MM.1S (cell line): ENCODE measurements around the gene EPN2.

ENCODE experiments used
- DNase-seq: peaks from one replicate; pipeline ENCODE4 v3.0.0-alpha.2; 2015
- H2AFZ ChIP-seq: fragments of 300-600 bp; sonication (generic); 2 replicates; pipeline ENCODE4 v1.6.0; 2016; ENCODE audit warnings: antibody characterized with exemption, low read length
- H3F3A ChIP-seq: fragments of 300-600 bp; sonication (generic); 2 replicates; pipeline ENCODE4 v1.6.1; 2016; ENCODE audit warnings: mild to moderate bottlenecking, antibody characterized with exemption, low read length, moderate library complexity, mixed read lengths; ENCODE audit not compliant: insufficient read depth
- H3K27ac ChIP-seq: fragments of 300-600 bp; sonication (generic); 2 replicates; pipeline ENCODE4 v1.5.1; 2016; ENCODE audit warnings: mild to moderate bottlenecking, low read length
- H3K27me3 ChIP-seq: fragments of 300-600 bp; sonication (generic); replicated peaks from 2 replicates; pipeline ENCODE4 v1.6.0; 2016; ENCODE audit warnings: low read length; ENCODE audit not compliant: insufficient read depth
- H3K36me3 ChIP-seq: fragments of 300-600 bp; sonication (generic); replicated peaks from 2 replicates; pipeline ENCODE4 v1.6.1; 2016; ENCODE audit warnings: mild to moderate bottlenecking, low read length, mixed read lengths; ENCODE audit not compliant: insufficient read depth
- H3K4me1 ChIP-seq: fragments of 300-600 bp; sonication (generic); 2 replicates; pipeline ENCODE4 v1.6.1; 2016; ENCODE audit warnings: low read length, mixed read lengths
- H3K4me2 ChIP-seq: fragments of 300-600 bp; sonication (generic); 2 replicates; pipeline ENCODE4 v1.6.0; 2016; ENCODE audit warnings: low read depth, low read length
- H3K4me3 ChIP-seq: fragments of 300-600 bp; sonication (generic); 2 replicates; pipeline ENCODE4 v1.5.1; 2016; ENCODE audit warnings: low read length, mixed read lengths
- H3K79me2 ChIP-seq: fragments of 300-600 bp; sonication (generic); 2 replicates; pipeline ENCODE4 v1.6.1; 2016; ENCODE audit warnings: mixed run types, low read length, mixed read lengths
- H3K9ac ChIP-seq: fragments of 300-600 bp; sonication (generic); 2 replicates; pipeline ENCODE4 v1.6.1; 2016; ENCODE audit warnings: low read length, mixed read lengths
- H3K9me2 ChIP-seq: fragments of 300-600 bp; sonication (generic); replicated peaks from 2 replicates; pipeline ENCODE4 v1.6.1; 2016; ENCODE audit warnings: mild to moderate bottlenecking, low read length, mixed read lengths; ENCODE audit not compliant: insufficient read depth
- H3K9me3 ChIP-seq: fragments of 300-600 bp; sonication (generic); replicated peaks from 2 replicates; pipeline ENCODE4 v1.6.1; 2016; ENCODE audit warnings: mild to moderate bottlenecking, low read length, mixed read lengths; ENCODE audit not compliant: insufficient read depth
- H4K20me1 ChIP-seq: fragments of 300-600 bp; sonication (generic); 2 replicates; pipeline ENCODE4 v1.6.1; 2016; ENCODE audit warnings: mild to moderate bottlenecking, low read length, moderate library complexity, mixed read lengths; ENCODE audit not compliant: insufficient read depth
- CTCF ChIP-seq: fragments of 300-600 bp; sonication (generic); IDR thresholded peaks from 2 replicates; pipeline ENCODE4 v1.5.1; 2016; ENCODE audit warnings: antibody characterized with exemption, low read length, mixed read lengths
- EZH2 ChIP-seq: fragments of 300-600 bp; sonication (generic); optimal IDR thresholded peaks from 2 replicates; pipeline ENCODE3; 2017; ENCODE audit warnings: low read depth, mild to moderate bottlenecking, antibody characterized with exemption, low read length, mixed read lengths
- EZH2phosphoT487 ChIP-seq: fragments of 300-600 bp; sonication (generic); IDR thresholded peaks from 2 replicates; pipeline ENCODE4 v1.6.1; 2018; ENCODE audit warnings: antibody characterized with exemption, low read length

EPN2 gene

GRCh38 chr17:19269641-19270040 is 32.5 kb downstream of the EPN2 start:
- H3K9me3 ChIP-seq = no peaks in the 10 kb centered on the region
- H3K79me2 ChIP-seq = 0 out of 2 replicates have a peak, but pooled peaks cover 5% of the 10 kb centered on the region
- no peak for TF ChIP-seq CTCF
- TF ChIP-seq EZH2phosphoT487 = no peak
- TF ChIP-seq EZH2 = no peak
- H3K4me2 ChIP-seq = no peak overlapping the region
- no peak overlapping the region for H2AFZ ChIP-seq
- no peaks in the 10 kb centered on the region for H3K9me2 ChIP-seq
- H3K9ac ChIP-seq = no peak overlapping the region
- H3F3A ChIP-seq = no peaks in the 10 kb centered on the region; the same call in 1 of the 2 replicates
- peaks cover 24% of the 10 kb centered on the region for H3K4me1 ChIP-seq
- H4K20me1 ChIP-seq = no peaks in the 10 kb centered on the region
- H3K4me3 ChIP-seq = no peak overlapping the region
- H3K27ac ChIP-seq = no peak overlapping the region
- no peaks in the 10 kb centered on the region for H3K27me3 ChIP-seq
- no peak for DNase-seq
- no peaks in the 10 kb centered on the region for H3K36me3 ChIP-seq

- H3K9me3 ChIP-seq = no peaks in the 10 kb centered on the region
- TF ChIP-seq EZH2 (no peak), CTCF (no peak; the same call in 1 of the 2 replicates), EZH2phosphoT487 (no peak)
- H3K36me3 ChIP-seq = no peaks in the 10 kb centered on the region
- H3K79me2 ChIP-seq = 0 out of 2 replicates have a peak, but pooled peaks cover 5% of the 10 kb centered on the region
- peak overlapping the region; percentile 12; the same call in 1 of the 2 replicates for H3K27ac ChIP-seq
- no peak overlapping the region for H3K4me3 ChIP-seq
- no peaks in the 10 kb centered on the region; the same call in 1 of the 2 replicates for H3F3A ChIP-seq
- H4K20me1 ChIP-seq = no peaks in the 10 kb centered on the region
- no peak overlapping the region for H3K9ac ChIP-seq
- no peaks in the 10 kb centered on the region for H3K27me3 ChIP-seq
- no peak overlapping the region for H2AFZ ChIP-seq
- H3K9me2 ChIP-seq = no peaks in the 10 kb centered on the region
- DNase-seq = no peak
- H3K4me1 ChIP-seq = peaks cover 24% of the 10 kb centered on the region
- H3K4me2 ChIP-seq = no peak overlapping the region; the same call in 1 of the 2 replicates
Observed at GRCh38 chr17:19270347-19270703, 33.2 kb downstream of the EPN2 start.

- Histone ChIP-seq H3K9me3 (no peaks in the 10 kb centered on the region), H3K27me3 (no peaks in the 10 kb centered on the region), H3K79me2 (0 out of 2 replicates have a peak, but pooled peaks cover 5% of the 10 kb centered on the region), H3K9me2 (no peaks in the 10 kb centered on the region), H2AFZ (no peak overlapping the region), H3K36me3 (no peaks in the 10 kb centered on the region), H3K9ac (no peak overlapping the region), H4K20me1 (no peaks in the 10 kb centered on the region), H3K27ac (peak overlapping the region; percentile 12; the same call in 1 of the 2 replicates), H3F3A (no peaks in the 10 kb centered on the region; the same call in 1 of the 2 replicates), H3K4me3 (no peak overlapping the region), H3K4me1 (peaks cover 24% of the 10 kb centered on the region), H3K4me2 (no peak overlapping the region; the same call in 1 of the 2 replicates)
- DNase-seq = peak; percentile 43
- TF ChIP-seq EZH2phosphoT487 (no peak), CTCF (no peak; the same call in 1 of the 2 replicates), EZH2 (no peak)
Observed at GRCh38 chr17:19270704-19271611, 33.8 kb downstream of the EPN2 start.
